Measurements from ENCODE around the gene HOXB8.

- TF ChIP-seq REST (IDR thresholded peaks at IDR 0.05; ENCODE audit: insufficient read depth in 1 of 2, low read depth in 2 of 2, low read length in 2 of 2) = no peak
- no peak for TF ChIP-seq TAF1 (IDR thresholded peaks at IDR 0.05; ENCODE audit: borderline replicate concordance, insufficient read depth, low read length)
- no peak for TF ChIP-seq POLR2AphosphoS5 (IDR thresholded peaks at IDR 0.05; ENCODE audit: low read depth, low read length)
- TF ChIP-seq SIN3A (IDR thresholded peaks at IDR 0.05; ENCODE audit: borderline replicate concordance, insufficient read depth, low read length) = no peak
- TF ChIP-seq FOXP2 (optimal IDR thresholded peaks at IDR 0.05; ENCODE audit: borderline replicate concordance, extremely low read depth, extremely low read length, insufficient read depth) = no peak
Observed at GRCh38 chr17:48623583-48623982, 8.5 kb upstream of the HOXB8 start.
